ENCODE measurements around the gene CALCOCO1.

The CALCOCO1 gene

DNA sequence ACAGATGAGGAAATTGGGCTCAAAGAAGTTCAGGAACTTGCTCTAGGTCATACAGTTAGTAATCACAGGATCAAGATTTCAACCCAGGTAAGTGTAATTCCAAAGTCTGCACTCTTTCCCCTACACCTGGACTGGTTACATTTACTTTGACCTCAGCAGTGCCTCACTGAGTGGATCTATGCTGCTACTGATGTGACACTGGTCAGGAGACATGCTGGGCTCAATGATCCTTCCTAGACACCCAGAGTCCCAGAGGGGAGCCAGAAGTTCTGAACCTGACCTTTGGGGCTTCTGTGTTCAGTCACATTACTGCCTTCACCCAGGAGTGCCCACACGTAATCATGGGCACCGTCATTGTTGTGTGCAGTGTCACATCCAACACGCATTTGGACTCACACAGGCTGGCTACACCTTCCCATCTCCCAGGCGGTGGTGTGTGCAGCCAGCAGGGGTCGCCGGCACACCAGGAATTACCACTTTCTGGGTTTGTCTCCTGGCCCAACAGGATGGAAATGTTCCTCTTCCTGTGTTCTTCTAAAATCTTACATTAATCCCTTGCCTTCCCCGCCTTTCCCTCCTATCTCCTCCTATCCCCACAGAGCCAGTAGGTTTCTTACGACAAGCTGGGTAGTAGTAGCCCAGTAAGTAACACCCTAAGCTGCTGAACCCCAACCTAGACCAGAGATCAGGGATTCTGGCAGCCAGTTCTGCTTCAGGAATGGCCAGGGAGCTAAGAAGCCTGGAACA lies 25.6 kb downstream of the CALCOCO1 start:
- TF ChIP-seq EZH2phosphoT487 (IDR thresholded peaks at IDR 0.05; ENCODE audit: low read depth) = no peak
- TF ChIP-seq, protein P1, sequence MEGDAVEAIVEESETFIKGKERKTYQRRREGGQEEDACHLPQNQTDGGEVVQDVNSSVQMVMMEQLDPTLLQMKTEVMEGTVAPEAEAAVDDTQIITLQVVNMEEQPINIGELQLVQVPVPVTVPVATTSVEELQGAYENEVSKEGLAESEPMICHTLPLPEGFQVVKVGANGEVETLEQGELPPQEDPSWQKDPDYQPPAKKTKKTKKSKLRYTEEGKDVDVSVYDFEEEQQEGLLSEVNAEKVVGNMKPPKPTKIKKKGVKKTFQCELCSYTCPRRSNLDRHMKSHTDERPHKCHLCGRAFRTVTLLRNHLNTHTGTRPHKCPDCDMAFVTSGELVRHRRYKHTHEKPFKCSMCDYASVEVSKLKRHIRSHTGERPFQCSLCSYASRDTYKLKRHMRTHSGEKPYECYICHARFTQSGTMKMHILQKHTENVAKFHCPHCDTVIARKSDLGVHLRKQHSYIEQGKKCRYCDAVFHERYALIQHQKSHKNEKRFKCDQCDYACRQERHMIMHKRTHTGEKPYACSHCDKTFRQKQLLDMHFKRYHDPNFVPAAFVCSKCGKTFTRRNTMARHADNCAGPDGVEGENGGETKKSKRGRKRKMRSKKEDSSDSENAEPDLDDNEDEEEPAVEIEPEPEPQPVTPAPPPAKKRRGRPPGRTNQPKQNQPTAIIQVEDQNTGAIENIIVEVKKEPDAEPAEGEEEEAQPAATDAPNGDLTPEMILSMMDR (IDR thresholded peaks at IDR 0.05; ENCODE audit: low read depth, low read length) = peak; percentile 94
- H4K20me1 ChIP-seq (ENCODE audit: insufficient read depth, low read length) = no peaks in the 10 kb centered on the region
- no peaks in the 10 kb centered on the region for H3K9me3 ChIP-seq (ENCODE audit: insufficient read depth, low read length)
- no peaks in the 10 kb centered on the region for H3K36me3 ChIP-seq (replicated peaks; ENCODE audit: low read depth, low read length)
- H3K9ac ChIP-seq (ENCODE audit: low read length) = no peak overlapping the region
- peak overlapping the region; percentile 20; the same call in 1 of the 2 replicates for H3K4me2 ChIP-seq (ENCODE audit: low read length)
- peaks cover 76% of the 10 kb centered on the region for H3K27me3 ChIP-seq (ENCODE audit: low read depth, low read length)
- no peak overlapping the region for H3K27ac ChIP-seq (ENCODE audit: low read length)
- H3K4me3 ChIP-seq (ENCODE audit: low read length) = no peak overlapping the region
- H3K4me1 ChIP-seq (ENCODE audit: low read length) = peaks cover 5% of the 10 kb centered on the region; the same call in 1 of the 2 replicates
- H2AFZ ChIP-seq (ENCODE audit: low read depth, low read length) = no peak overlapping the region
- H3K79me2 ChIP-seq (ENCODE audit: low read length) = no peaks in the 10 kb centered on the region

DNA sequence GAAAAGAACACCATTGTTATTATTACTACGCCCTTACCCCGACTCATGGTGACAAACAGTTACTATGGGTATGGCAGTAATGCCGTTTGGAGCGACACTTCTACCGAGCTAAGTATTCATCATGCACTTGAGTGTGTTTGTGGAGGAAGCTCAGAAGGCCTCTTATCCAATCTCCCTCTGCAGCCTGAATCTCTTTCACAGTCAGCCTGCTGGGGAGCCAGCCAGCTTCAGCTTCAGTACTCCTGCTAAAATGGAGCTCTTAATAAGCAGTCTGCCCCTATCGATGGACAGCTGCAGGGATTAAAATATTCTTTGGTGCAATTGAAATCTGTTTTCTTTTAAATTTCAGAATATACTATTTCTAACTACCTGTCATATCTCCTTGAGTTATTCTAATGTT lies 26.7 kb downstream of the CALCOCO1 start:
- no peak overlapping the region for H3K27ac ChIP-seq (ENCODE audit: low read length)
- no peak overlapping the region for H3K4me3 ChIP-seq (ENCODE audit: low read length)
- H2AFZ ChIP-seq (ENCODE audit: low read depth, low read length) = no peak overlapping the region
- H3K9ac ChIP-seq (ENCODE audit: low read length) = no peak overlapping the region
- peaks cover 5% of the 10 kb centered on the region; the same call in 1 of the 2 replicates for H3K4me1 ChIP-seq (ENCODE audit: low read length)
- no peak overlapping the region for H3K4me2 ChIP-seq (ENCODE audit: low read length)
- TF ChIP-seq EZH2phosphoT487 (IDR thresholded peaks at IDR 0.05; ENCODE audit: low read depth) = no peak
- TF ChIP-seq, protein P1 (IDR thresholded peaks at IDR 0.05; ENCODE audit: low read depth, low read length) = no peak
- H3K27me3 ChIP-seq (ENCODE audit: low read depth, low read length) = peaks cover 76% of the 10 kb centered on the region
- no peaks in the 10 kb centered on the region for H3K79me2 ChIP-seq (ENCODE audit: low read length)
- H4K20me1 ChIP-seq (ENCODE audit: insufficient read depth, low read length) = no peaks in the 10 kb centered on the region
- no peaks in the 10 kb centered on the region for H3K36me3 ChIP-seq (replicated peaks; ENCODE audit: low read depth, low read length)
- H3K9me3 ChIP-seq (ENCODE audit: insufficient read depth, low read length) = no peaks in the 10 kb centered on the region

DNA sequence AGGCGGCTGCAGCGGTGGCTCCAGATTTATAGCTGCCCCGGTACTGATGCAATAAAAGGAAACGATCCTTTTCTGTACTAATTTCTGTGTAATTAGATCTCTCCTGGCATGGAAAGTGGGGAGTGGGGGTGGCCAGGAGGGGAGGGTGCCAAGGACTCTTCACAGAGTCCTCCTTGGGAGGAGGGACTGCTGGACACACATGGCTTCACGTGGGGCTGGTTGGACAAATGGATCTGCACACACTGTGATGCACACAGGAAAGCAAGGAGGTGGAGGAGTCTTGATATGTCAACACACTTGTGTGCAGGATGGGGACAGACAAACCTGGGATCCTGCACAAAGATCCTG lies 27.6 kb downstream of the CALCOCO1 start:
- no peaks in the 10 kb centered on the region for H3K9me3 ChIP-seq (ENCODE audit: insufficient read depth, low read length)
- H3K4me1 ChIP-seq (ENCODE audit: low read length) = no peaks in the 10 kb centered on the region
- H3K27ac ChIP-seq (ENCODE audit: low read length) = no peak overlapping the region
- H4K20me1 ChIP-seq (ENCODE audit: insufficient read depth, low read length) = no peaks in the 10 kb centered on the region
- H3K79me2 ChIP-seq (ENCODE audit: low read length) = no peaks in the 10 kb centered on the region
- no peak for TF ChIP-seq EZH2phosphoT487 (IDR thresholded peaks at IDR 0.05; ENCODE audit: low read depth)
- TF ChIP-seq, protein P1 (IDR thresholded peaks at IDR 0.05; ENCODE audit: low read depth, low read length) = no peak
- H3K4me2 ChIP-seq (ENCODE audit: low read length) = no peak overlapping the region
- H3K27me3 ChIP-seq (ENCODE audit: low read depth, low read length) = peaks cover 73% of the 10 kb centered on the region
- H3K36me3 ChIP-seq (replicated peaks; ENCODE audit: low read depth, low read length) = no peaks in the 10 kb centered on the region
- no peak overlapping the region for H3K9ac ChIP-seq (ENCODE audit: low read length)
- H3K4me3 ChIP-seq (ENCODE audit: low read length) = no peak overlapping the region
- no peak overlapping the region for H2AFZ ChIP-seq (ENCODE audit: low read depth, low read length)

DNA sequence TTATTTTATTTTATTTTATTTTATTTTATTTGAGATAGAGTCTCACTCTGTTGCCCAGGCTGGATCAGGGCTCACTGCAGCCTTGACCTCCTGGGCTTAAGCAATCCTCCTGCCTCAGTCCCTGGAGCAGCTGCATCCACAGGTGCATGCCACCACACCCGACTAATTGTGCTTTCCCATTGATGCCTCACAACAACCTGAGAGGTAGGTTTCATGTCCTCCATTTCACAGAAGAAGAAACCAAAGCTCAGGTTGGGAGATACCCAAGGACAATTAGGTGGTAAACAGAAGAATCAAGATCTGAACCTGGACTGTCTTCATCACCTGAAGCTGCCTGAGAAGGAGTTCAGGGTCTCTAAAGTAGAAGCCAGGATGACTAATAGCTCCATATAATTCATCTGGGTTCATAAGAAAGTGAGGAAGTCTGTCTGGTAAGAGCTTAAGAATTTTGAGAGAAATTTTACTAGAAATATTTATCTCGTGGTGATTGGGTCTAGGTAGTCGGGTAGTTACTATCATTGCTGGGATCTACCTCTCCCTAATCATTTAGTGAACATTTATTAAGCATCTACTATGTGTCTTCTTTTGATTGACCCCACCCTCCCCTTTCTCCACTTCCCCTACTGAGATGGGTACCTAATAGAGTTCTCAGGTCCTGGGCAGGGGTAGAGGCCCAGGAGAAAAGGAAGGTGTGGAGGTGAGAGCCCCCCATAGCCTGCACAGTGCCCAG lies 28.1 kb downstream of the CALCOCO1 start:
- Histone ChIP-seq H3K9me3 (ENCODE audit: insufficient read depth, low read length) (no peaks in the 10 kb centered on the region), H3K27ac (ENCODE audit: low read length) (no peak overlapping the region), H3K36me3 (replicated peaks; ENCODE audit: low read depth, low read length) (no peaks in the 10 kb centered on the region), H3K9ac (ENCODE audit: low read length) (no peak overlapping the region), H3K27me3 (ENCODE audit: low read depth, low read length) (peaks cover 69% of the 10 kb centered on the region), H3K79me2 (ENCODE audit: low read length) (no peaks in the 10 kb centered on the region), H3K4me2 (ENCODE audit: low read length) (no peak overlapping the region), H3K4me3 (ENCODE audit: low read length) (no peak overlapping the region), H2AFZ (ENCODE audit: low read depth, low read length) (no peak overlapping the region), H3K4me1 (ENCODE audit: low read length) (no peaks in the 10 kb centered on the region), H4K20me1 (ENCODE audit: insufficient read depth, low read length) (no peaks in the 10 kb centered on the region)
- no peak for TF ChIP-seq EZH2phosphoT487 (IDR thresholded peaks at IDR 0.05; ENCODE audit: low read depth)
- TF ChIP-seq, protein P1 (IDR thresholded peaks at IDR 0.05; ENCODE audit: low read depth, low read length) = no peak

Data from OCI-LY3 (cell line).